HG03342 (cell line): Measurements from ENCODE around the gene CACNA1C.

Experiments
- ATAC-seq: cut with Tn5 transposase; IDR thresholded peaks from one replicate; pipeline ENCODE4 v1.9.1; 2021; ENCODE audit warnings: mild to moderate bottlenecking, moderate library complexity; ENCODE audit not compliant: unreplicated experiment

Gene CACNA1C

GRCh38 chr12:2351161-2351560 lies 298.4 kb downstream of the CACNA1C start:
- no peak for ATAC-seq

GRCh38 chr12:2352203-2352602 lies 299.4 kb downstream of the CACNA1C start:
- ATAC-seq = no peak

- ATAC-seq = no peak
Measured at GRCh38 chr12:2353281-2353680, 300.5 kb downstream of the CACNA1C start.

GRCh38 chr12:2353691-2354090 lies 300.9 kb downstream of the CACNA1C start:
- ATAC-seq = no peak

- ATAC-seq = no peak
Measured at GRCh38 chr12:2354151-2354991, 301.6 kb downstream of the CACNA1C start.

GRCh38 chr12:2355198-2355597 lies 302.4 kb downstream of the CACNA1C start:
- no peak for ATAC-seq

GRCh38 chr12:2355604-2356003 lies 302.8 kb downstream of the CACNA1C start:
- ATAC-seq = no peak

GRCh38 chr12:2356601-2357125 lies 303.9 kb downstream of the CACNA1C start:
- ATAC-seq = no peak

GRCh38 chr12:2358986-2359658 lies 306.3 kb downstream of the CACNA1C start:
- no peak for ATAC-seq

GRCh38 chr12:2359725-2360629 lies 307.2 kb downstream of the CACNA1C start:
- no peak for ATAC-seq

- no peak for ATAC-seq
Measured at GRCh38 chr12:2360630-2361170, 307.9 kb downstream of the CACNA1C start.

- ATAC-seq = no peak
Measured at GRCh38 chr12:2363836-2364609, 311.2 kb downstream of the CACNA1C start.

- ATAC-seq = no peak
Measured at GRCh38 chr12:2364631-2365051, 311.9 kb downstream of the CACNA1C start.

GRCh38 chr12:2366711-2367110 lies 313.9 kb downstream of the CACNA1C start:
- no peak for ATAC-seq

- ATAC-seq = no peak
Measured at GRCh38 chr12:2372178-2372577, 319.4 kb downstream of the CACNA1C start.

- no peak for ATAC-seq
Measured at GRCh38 chr12:2372735-2373134, 319.9 kb downstream of the CACNA1C start.

- no peak for ATAC-seq
Measured at GRCh38 chr12:2373307-2373706, 320.5 kb downstream of the CACNA1C start.

- ATAC-seq = no peak
Measured at GRCh38 chr12:2374092-2374906, 321.5 kb downstream of the CACNA1C start.

GRCh38 chr12:2375871-2376270 lies 323.1 kb downstream of the CACNA1C start:
- ATAC-seq = no peak
